GM06990 (cell line): ENCODE measurements around the gene BOD1.

Source experiments
- DNase-seq: peaks from one replicate; pipeline ENCODE4 v3.0.0-alpha.2; 2011; ENCODE audit not compliant: insufficient read length; ENCODE audit errors: extremely low read depth
- H3K27me3 ChIP-seq: replicated peaks from 2 replicates; pipeline ENCODE4 v1.6.0; 2011; ENCODE audit warnings: low read length; ENCODE audit not compliant: control insufficient read depth, insufficient read depth
- H3K36me3 ChIP-seq: 2 replicates; pipeline ENCODE4 v1.5.1; 2011; ENCODE audit warnings: low read length; ENCODE audit not compliant: control insufficient read depth, insufficient read depth
- H3K4me3 ChIP-seq: replicated peaks from 2 replicates; pipeline ENCODE4 v1.5.1; 2011; ENCODE audit warnings: low read depth, mild to moderate bottlenecking, control low read depth, low read length
- CTCF ChIP-seq: IDR thresholded peaks from 2 replicates; pipeline ENCODE4 v1.5.1; 2011; ENCODE audit warnings: low read length, control low read depth, mild to moderate bottlenecking, inconsistent platforms; ENCODE audit not compliant: insufficient read depth, poor library complexity, severe bottlenecking

BOD1 gene

GRCh38 chr5:173612948-173613347, 3.5 kb downstream of the BOD1 start:
- no peak for DNase-seq
- H3K36me3 ChIP-seq = peaks cover 10% of the 10 kb centered on the region

GRCh38 chr5:173611706-173612105, 4.7 kb downstream of the BOD1 start:
- no peak for TF ChIP-seq CTCF
- H3K36me3 ChIP-seq = peaks cover 13% of the 10 kb centered on the region

More at GRCh38 chr5:173612948-173613347, 3.5 kb downstream of the BOD1 start:
- no peak for TF ChIP-seq CTCF
- Histone ChIP-seq H3K27me3 (no peaks in the 10 kb centered on the region), H3K4me3 (no peak overlapping the region)

DNA sequence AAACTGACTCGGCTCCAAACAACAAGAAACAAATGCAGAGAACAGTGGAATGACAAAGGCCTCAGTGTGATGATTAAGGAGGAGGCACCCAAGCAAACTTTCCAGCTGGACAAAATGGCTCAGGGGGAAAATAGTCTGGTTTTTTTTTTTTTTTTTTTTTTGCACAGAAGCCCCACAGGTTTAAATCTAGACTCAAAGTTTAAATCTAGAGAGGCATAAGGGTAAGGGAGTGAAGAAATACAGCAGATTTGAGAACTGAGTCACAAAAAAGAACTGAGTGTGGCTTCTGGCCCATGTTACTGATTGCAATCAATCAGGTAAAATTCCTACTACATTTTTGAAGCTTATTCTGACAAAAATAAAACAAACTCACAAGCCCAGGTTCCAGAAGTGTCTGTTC, 12.3 kb downstream of the BOD1 start:
- Histone ChIP-seq H3K27me3 (no peaks in the 10 kb centered on the region), H3K36me3 (peaks cover 18% of the 10 kb centered on the region), H3K4me3 (no peak overlapping the region)
- DNase-seq = no peak
- TF ChIP-seq CTCF = no peak

More at GRCh38 chr5:173611706-173612105, 4.7 kb downstream of the BOD1 start:
- no peak overlapping the region for H3K4me3 ChIP-seq
- DNase-seq = no peak
- no peaks in the 10 kb centered on the region for H3K27me3 ChIP-seq

DNA sequence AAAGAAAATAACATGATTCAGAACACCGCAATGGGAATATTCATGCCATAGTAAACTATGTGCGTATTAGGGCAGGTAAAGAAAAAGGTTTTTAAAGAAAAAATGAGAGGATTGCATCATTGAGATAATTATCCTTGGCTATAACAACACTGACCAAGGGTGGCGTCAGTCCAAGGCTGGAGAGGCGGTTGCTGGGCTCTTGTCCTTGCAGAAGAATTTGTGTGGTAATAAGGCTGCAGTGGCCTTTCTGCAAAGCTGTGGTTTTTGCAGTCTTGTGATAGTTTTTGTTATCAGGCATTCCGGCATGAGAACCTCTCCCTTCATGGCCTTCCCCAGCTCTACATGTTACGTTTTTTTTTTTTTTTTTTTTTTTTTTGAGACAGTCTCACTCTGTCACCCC, 14.0 kb downstream of the BOD1 start:
- peaks cover 18% of the 10 kb centered on the region for H3K36me3 ChIP-seq
- no peaks in the 10 kb centered on the region for H3K27me3 ChIP-seq
- no peak for DNase-seq
- no peak for TF ChIP-seq CTCF
- H3K4me3 ChIP-seq = no peak overlapping the region

- TF ChIP-seq CTCF = no peak
- H3K4me3 ChIP-seq = no peak overlapping the region
- H3K36me3 ChIP-seq = no peaks in the 10 kb centered on the region; the same call in 1 of the 2 replicates
- H3K27me3 ChIP-seq = no peaks in the 10 kb centered on the region
- DNase-seq = no peak
Observed at GRCh38 chr5:173598686-173599085, 17.8 kb downstream of the BOD1 start.

GRCh38 chr5:173597304-173597703, 19.1 kb downstream of the BOD1 start:
- Histone ChIP-seq H3K36me3 (no peaks in the 10 kb centered on the region), H3K4me3 (no peak overlapping the region), H3K27me3 (no peaks in the 10 kb centered on the region)
- no peak for TF ChIP-seq CTCF
- no peak for DNase-seq
